ENCODE results near the gene HDAC4.

The HDAC4 gene

DNA sequence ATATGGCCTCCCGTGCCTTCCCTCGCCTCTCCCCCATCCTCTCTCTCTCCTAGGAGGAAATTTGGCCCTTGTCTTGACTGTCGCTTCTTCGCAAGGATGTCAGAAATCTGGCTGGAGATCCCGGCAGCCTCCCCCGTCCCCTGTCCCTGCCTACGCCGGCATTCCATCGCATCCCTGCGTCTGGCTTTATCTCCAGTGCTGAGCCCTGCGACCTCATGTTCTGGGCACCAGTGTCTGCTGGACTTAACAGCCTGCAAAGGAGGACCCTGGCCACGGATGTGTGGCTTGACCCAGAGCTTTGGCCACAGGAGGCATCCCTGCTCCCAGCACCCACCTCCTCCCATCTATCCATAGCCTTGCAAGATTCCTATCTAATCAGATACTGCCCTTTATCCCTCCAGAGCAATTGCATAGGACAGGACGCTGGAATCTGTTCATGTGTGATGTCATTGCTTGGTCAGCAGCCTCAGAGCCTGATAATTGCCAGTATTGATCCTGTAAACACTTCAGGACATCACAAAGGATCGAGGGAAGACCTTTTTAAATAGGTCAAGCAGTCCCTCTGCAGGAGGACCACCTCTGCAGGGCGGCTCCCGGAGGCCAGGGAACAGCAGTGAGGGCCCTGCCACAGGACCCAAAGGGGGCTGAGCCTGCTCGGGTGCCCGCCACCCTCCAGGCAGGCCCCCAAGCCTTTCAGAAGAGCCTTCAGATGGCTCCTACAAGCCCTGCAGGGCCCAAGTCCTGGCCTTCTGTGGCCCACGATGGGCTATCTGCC, 384.7 kb downstream of the HDAC4 start:
- no peak overlapping the region for H3K4me3 ChIP-seq (ENCODE audit: low read length)
- H3K9me3 ChIP-seq (ENCODE audit: control insufficient read depth, low read length), result no peaks in the 10 kb centered on the region
- H3K9ac ChIP-seq (ENCODE audit: low read length), result no peak overlapping the region
- H3K4me1 ChIP-seq (ENCODE audit: control insufficient read depth, insufficient read depth, low read length), result no peaks in the 10 kb centered on the region
- no peaks in the 10 kb centered on the region for H3K36me3 ChIP-seq (ENCODE audit: control insufficient read depth, insufficient read depth, low read length)
- peaks cover 7% of the 10 kb centered on the region for H3K27me3 ChIP-seq (ENCODE audit: control insufficient read depth, insufficient read depth, low read length)

DNA sequence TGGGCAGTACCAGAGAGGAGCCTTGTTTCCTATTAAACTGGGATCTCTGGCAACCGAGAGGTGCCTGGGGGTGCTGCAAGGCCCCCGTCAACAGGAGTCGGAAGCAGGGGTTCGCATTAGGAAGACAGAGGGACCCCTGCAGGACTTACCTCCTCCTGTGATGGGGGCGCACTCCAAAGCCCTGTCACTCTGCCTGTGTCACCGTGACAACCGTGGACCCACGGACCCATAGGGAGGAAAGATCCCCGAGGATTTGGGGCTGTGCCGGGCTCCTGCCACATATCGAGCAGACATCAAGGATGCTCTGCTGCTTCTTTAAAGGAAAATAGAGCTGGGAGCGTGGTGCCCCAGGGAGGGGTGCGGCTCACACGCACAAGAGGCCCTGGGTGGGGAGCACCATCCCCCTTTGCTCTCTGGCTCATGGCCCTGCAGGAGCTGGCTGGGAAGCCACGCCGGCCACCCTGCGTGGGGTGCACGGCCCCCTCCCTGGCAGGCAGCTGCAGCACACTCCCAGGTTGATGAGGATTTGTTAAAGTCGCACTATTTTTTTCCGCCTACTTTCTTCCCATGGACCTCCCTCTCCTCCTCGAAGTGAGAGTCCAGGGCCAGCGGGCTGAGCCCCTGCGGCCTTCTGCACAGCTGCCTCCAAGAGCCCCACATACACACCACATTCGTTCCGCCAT, 385.5 kb downstream of the HDAC4 start:
- Histone ChIP-seq H3K27me3 (ENCODE audit: control insufficient read depth, insufficient read depth, low read length) (peaks cover 7% of the 10 kb centered on the region), H3K36me3 (ENCODE audit: control insufficient read depth, insufficient read depth, low read length) (no peaks in the 10 kb centered on the region)

GRCh38 chr2:239014458-239015217, 386.2 kb downstream of the HDAC4 start:
- H3K4me1 ChIP-seq (ENCODE audit: control insufficient read depth, insufficient read depth, low read length), result no peaks in the 10 kb centered on the region
- no peak overlapping the region for H3K9ac ChIP-seq (ENCODE audit: low read length)
- H3K27me3 ChIP-seq (ENCODE audit: control insufficient read depth, insufficient read depth, low read length), result peaks cover 7% of the 10 kb centered on the region
- no peak overlapping the region for H3K4me3 ChIP-seq (ENCODE audit: low read length)
- no peaks in the 10 kb centered on the region for H3K36me3 ChIP-seq (ENCODE audit: control insufficient read depth, insufficient read depth, low read length)
- H3K9me3 ChIP-seq (ENCODE audit: control insufficient read depth, low read length), result no peaks in the 10 kb centered on the region

More for the DNA sequence above, 385.5 kb downstream of the HDAC4 start:
- H3K4me1 ChIP-seq (ENCODE audit: control insufficient read depth, insufficient read depth, low read length), result no peaks in the 10 kb centered on the region
- H3K4me3 ChIP-seq (ENCODE audit: low read length), result no peak overlapping the region
- no peaks in the 10 kb centered on the region for H3K9me3 ChIP-seq (ENCODE audit: control insufficient read depth, low read length)
- no peak overlapping the region for H3K9ac ChIP-seq (ENCODE audit: low read length)

GRCh38 chr2:239013678-239013976, 387.2 kb downstream of the HDAC4 start:
- Histone ChIP-seq H3K4me1 (ENCODE audit: control insufficient read depth, insufficient read depth, low read length) (no peaks in the 10 kb centered on the region), H3K9me3 (ENCODE audit: control insufficient read depth, low read length) (no peaks in the 10 kb centered on the region), H3K27me3 (ENCODE audit: control insufficient read depth, insufficient read depth, low read length) (peaks cover 12% of the 10 kb centered on the region), H3K9ac (ENCODE audit: low read length) (no peak overlapping the region), H3K36me3 (ENCODE audit: control insufficient read depth, insufficient read depth, low read length) (no peaks in the 10 kb centered on the region), H3K4me3 (ENCODE audit: low read length) (no peak overlapping the region)

GRCh38 chr2:239012936-239013677, 387.7 kb downstream of the HDAC4 start:
- Histone ChIP-seq H3K4me3 (ENCODE audit: low read length) (no peak overlapping the region), H3K4me1 (ENCODE audit: control insufficient read depth, insufficient read depth, low read length) (no peaks in the 10 kb centered on the region), H3K9ac (ENCODE audit: low read length) (no peak overlapping the region), H3K9me3 (ENCODE audit: control insufficient read depth, low read length) (no peaks in the 10 kb centered on the region), H3K36me3 (ENCODE audit: control insufficient read depth, insufficient read depth, low read length) (no peaks in the 10 kb centered on the region), H3K27me3 (ENCODE audit: control insufficient read depth, insufficient read depth, low read length) (peaks cover 12% of the 10 kb centered on the region)

GRCh38 chr2:239012228-239012627, 388.6 kb downstream of the HDAC4 start:
- peaks cover 12% of the 10 kb centered on the region for H3K27me3 ChIP-seq (ENCODE audit: control insufficient read depth, insufficient read depth, low read length)
- H3K4me1 ChIP-seq (ENCODE audit: control insufficient read depth, insufficient read depth, low read length), result peaks cover 4% of the 10 kb centered on the region
- H3K4me3 ChIP-seq (ENCODE audit: low read length), result no peak overlapping the region
- H3K36me3 ChIP-seq (ENCODE audit: control insufficient read depth, insufficient read depth, low read length), result no peaks in the 10 kb centered on the region
- no peak overlapping the region for H3K9ac ChIP-seq (ENCODE audit: low read length)
- no peaks in the 10 kb centered on the region for H3K9me3 ChIP-seq (ENCODE audit: control insufficient read depth, low read length)

DNA sequence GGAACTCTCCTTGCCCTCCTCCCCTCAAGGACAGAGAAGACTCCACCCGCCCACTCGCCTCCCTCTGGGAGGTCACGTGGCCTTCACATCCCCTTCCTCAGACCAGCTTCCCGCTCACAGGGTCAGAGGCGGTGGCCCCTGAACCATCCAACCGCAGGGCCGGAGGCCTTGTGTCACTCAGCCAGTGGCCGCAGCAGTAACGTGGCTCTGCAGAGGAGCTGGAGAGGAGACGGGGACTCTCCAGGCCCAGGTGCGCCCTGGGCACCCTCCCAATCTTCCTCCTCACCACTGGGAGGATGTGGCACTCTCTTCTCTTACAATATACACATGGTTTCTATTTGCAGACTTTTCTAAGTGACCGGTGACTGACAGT, 391.2 kb downstream of the HDAC4 start:
- H3K4me3 ChIP-seq (ENCODE audit: low read length), result no peak overlapping the region

GRCh38 chr2:239008677-239009588, 391.9 kb downstream of the HDAC4 start:
- no peak overlapping the region for H3K4me3 ChIP-seq (ENCODE audit: low read length)
- peaks cover 15% of the 10 kb centered on the region for H3K4me1 ChIP-seq (ENCODE audit: control insufficient read depth, insufficient read depth, low read length)
- H3K27me3 ChIP-seq (ENCODE audit: control insufficient read depth, insufficient read depth, low read length), result peaks cover 11% of the 10 kb centered on the region
- no peak overlapping the region for H3K9ac ChIP-seq (ENCODE audit: low read length)
- H3K36me3 ChIP-seq (ENCODE audit: control insufficient read depth, insufficient read depth, low read length), result no peaks in the 10 kb centered on the region
- no peaks in the 10 kb centered on the region for H3K9me3 ChIP-seq (ENCODE audit: control insufficient read depth, low read length)

More for the DNA sequence above, 391.2 kb downstream of the HDAC4 start:
- Histone ChIP-seq H3K9ac (ENCODE audit: low read length) (no peak overlapping the region), H3K36me3 (ENCODE audit: control insufficient read depth, insufficient read depth, low read length) (no peaks in the 10 kb centered on the region), H3K9me3 (ENCODE audit: control insufficient read depth, low read length) (no peaks in the 10 kb centered on the region), H3K27me3 (ENCODE audit: control insufficient read depth, insufficient read depth, low read length) (peaks cover 11% of the 10 kb centered on the region), H3K4me1 (ENCODE audit: control insufficient read depth, insufficient read depth, low read length) (peaks cover 15% of the 10 kb centered on the region)

DNA sequence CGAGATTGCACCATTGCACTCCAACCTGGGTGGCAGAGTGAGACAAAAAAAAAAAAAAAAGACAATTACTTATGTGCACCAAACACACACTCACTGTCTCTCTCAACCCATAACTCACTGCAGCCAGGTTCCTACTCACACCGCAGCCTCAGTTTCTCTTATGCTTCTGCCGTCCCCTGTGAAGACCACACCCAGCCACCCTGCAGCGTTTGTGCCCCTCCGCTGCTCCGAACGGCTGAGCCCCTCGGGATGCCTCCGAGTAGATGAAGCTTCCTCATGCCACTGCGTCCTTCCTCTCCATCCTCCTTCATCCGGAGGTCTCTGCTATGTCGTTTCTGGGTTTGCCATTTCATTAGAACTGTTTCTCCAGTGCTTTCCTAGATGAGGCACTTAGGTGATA, 392.8 kb downstream of the HDAC4 start:
- Histone ChIP-seq H3K4me3 (ENCODE audit: low read length) (no peak overlapping the region), H3K36me3 (ENCODE audit: control insufficient read depth, insufficient read depth, low read length) (no peaks in the 10 kb centered on the region), H3K9ac (ENCODE audit: low read length) (no peak overlapping the region), H3K27me3 (ENCODE audit: control insufficient read depth, insufficient read depth, low read length) (peaks cover 11% of the 10 kb centered on the region), H3K9me3 (ENCODE audit: control insufficient read depth, low read length) (no peaks in the 10 kb centered on the region), H3K4me1 (ENCODE audit: control insufficient read depth, insufficient read depth, low read length) (peaks cover 18% of the 10 kb centered on the region)

GRCh38 chr2:239006622-239007285, 394.1 kb downstream of the HDAC4 start:
- H3K27me3 ChIP-seq (ENCODE audit: control insufficient read depth, insufficient read depth, low read length), result peaks cover 11% of the 10 kb centered on the region
- H3K4me3 ChIP-seq (ENCODE audit: low read length), result no peak overlapping the region
- no peak overlapping the region for H3K9ac ChIP-seq (ENCODE audit: low read length)
- peaks cover 23% of the 10 kb centered on the region for H3K4me1 ChIP-seq (ENCODE audit: control insufficient read depth, insufficient read depth, low read length)
- H3K36me3 ChIP-seq (ENCODE audit: control insufficient read depth, insufficient read depth, low read length), result no peaks in the 10 kb centered on the region
- no peaks in the 10 kb centered on the region for H3K9me3 ChIP-seq (ENCODE audit: control insufficient read depth, low read length)

GRCh38 chr2:239005586-239005985, 395.2 kb downstream of the HDAC4 start:
- Histone ChIP-seq H3K36me3 (ENCODE audit: control insufficient read depth, insufficient read depth, low read length) (no peaks in the 10 kb centered on the region), H3K4me3 (ENCODE audit: low read length) (no peak overlapping the region), H3K9ac (ENCODE audit: low read length) (no peak overlapping the region), H3K9me3 (ENCODE audit: control insufficient read depth, low read length) (no peaks in the 10 kb centered on the region), H3K4me1 (ENCODE audit: control insufficient read depth, insufficient read depth, low read length) (peaks cover 23% of the 10 kb centered on the region), H3K27me3 (ENCODE audit: control insufficient read depth, insufficient read depth, low read length) (peaks cover 12% of the 10 kb centered on the region)

Data from mucosa of stomach (tissue), 1 donor.